ENCODE measurements around the gene BTNL2.

Gene BTNL2

GRCh38 chr6:32413427-32414047 is 6.6 kb upstream of the BTNL2 start:
- peak; percentile 46 to 71 for DNase-seq

- no peak for DNase-seq
Observed at GRCh38 chr6:32411566-32412327, 4.8 kb upstream of the BTNL2 start.

- no peak for DNase-seq
Observed at GRCh38 chr6:32410906-32411305, 3.9 kb upstream of the BTNL2 start.

- no peak for DNase-seq
Observed at GRCh38 chr6:32406197-32406596, 784 bp downstream of the BTNL2 start.

- DNase-seq, result no peak
Observed at GRCh38 chr6:32405656-32406055, 1.3 kb downstream of the BTNL2 start.

GRCh38 chr6:32402812-32403211 is 4.2 kb downstream of the BTNL2 start:
- DNase-seq, result no peak

- no peak for DNase-seq
Observed at GRCh38 chr6:32401284-32401963, 5.6 kb downstream of the BTNL2 start.

- DNase-seq, result no peak
Observed at GRCh38 chr6:32397252-32397920, 9.6 kb downstream of the BTNL2 start.

GRCh38 chr6:32396028-32396427 is 11.0 kb downstream of the BTNL2 start:
- no peak for DNase-seq

GRCh38 chr6:32393665-32394420 is 13.1 kb downstream of the BTNL2 start:
- DNase-seq, result no peak

GRCh38 chr6:32391505-32391904 is 15.5 kb downstream of the BTNL2 start:
- no peak for DNase-seq

GRCh38 chr6:32387589-32388340 is 19.2 kb downstream of the BTNL2 start:
- no peak for DNase-seq

GRCh38 chr6:32386040-32386439 is 20.9 kb downstream of the BTNL2 start:
- DNase-seq, result no peak

GRCh38 chr6:32382757-32383420 is 24.1 kb downstream of the BTNL2 start:
- no peak for DNase-seq

- no peak for DNase-seq
Observed at GRCh38 chr6:32379545-32379944, 27.4 kb downstream of the BTNL2 start.

GRCh38 chr6:32375739-32376529 is 31.0 kb downstream of the BTNL2 start:
- no peak for DNase-seq

- DNase-seq, result no peak
Observed at GRCh38 chr6:32371803-32372202, 35.2 kb downstream of the BTNL2 start, which contains the start of gene TSBP1. Gene TSBP1, minus strand, starts transcription at chr6:32371903. Its CDS starts 197 bp downstream, at chr6:32371706.

- DNase-seq, result no peak
Observed at GRCh38 chr6:32371229-32371628, 35.8 kb downstream of the BTNL2 start.

GRCh38 chr6:32370505-32370904 is 36.5 kb downstream of the BTNL2 start:
- DNase-seq, result no peak

- DNase-seq, result no peak
Observed at GRCh38 chr6:32369660-32370059, 37.3 kb downstream of the BTNL2 start.
